ENCODE measurements around the gene MAD1L1.

DNA sequence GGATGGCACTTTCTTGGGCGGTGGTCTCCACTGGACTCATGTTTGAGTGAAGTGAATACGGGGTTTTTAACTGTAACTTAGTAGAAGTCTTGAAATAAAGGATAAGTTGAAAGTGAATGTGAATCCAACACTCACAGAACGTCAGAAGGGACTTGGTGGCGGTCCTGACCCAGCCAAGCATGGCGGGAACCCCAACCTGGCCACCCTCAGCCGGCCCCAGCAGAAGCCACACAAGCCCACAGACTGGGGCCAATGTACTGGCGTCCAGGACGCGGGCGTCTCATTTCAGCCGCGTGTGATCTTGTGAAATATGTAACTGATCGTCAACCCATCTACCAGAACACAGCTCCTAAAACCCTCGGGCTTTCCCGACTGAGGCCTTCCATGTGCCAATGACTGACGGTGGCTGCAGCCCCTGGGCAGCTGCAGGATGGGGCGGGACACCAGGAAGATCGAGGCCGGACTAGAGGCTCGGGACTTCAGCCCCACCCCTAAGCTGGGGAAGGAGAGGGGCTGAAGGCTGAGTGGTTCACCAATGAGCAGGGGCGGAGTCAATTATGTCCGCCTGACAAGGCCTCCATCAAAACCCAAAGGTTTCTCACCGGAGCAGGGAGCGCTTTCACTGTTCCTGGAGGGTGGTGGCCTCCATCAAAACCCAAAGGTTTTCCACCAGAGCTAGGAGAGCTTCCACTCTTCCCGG, 161.5 kb downstream of the MAD1L1 start:
- TF ChIP-seq POLR2AphosphoS5 (IDR thresholded peaks at IDR 0.05; ENCODE audit: borderline replicate concordance, low read depth, low read length) (no peak), EZH2 (IDR thresholded peaks at IDR 0.05) (no peak)
